MM.1S (cell line): Measurements from ENCODE around the gene KHK.

Source experiments
- DNase-seq: peaks from one replicate; pipeline ENCODE4 v3.0.0-alpha.2; 2015
- H2AFZ ChIP-seq: fragments of 300-600 bp; sonication (generic); 2 replicates; pipeline ENCODE4 v1.6.0; 2016; ENCODE audit warnings: antibody characterized with exemption, low read length
- H3F3A ChIP-seq: fragments of 300-600 bp; sonication (generic); 2 replicates; pipeline ENCODE4 v1.6.1; 2016; ENCODE audit warnings: mild to moderate bottlenecking, antibody characterized with exemption, low read length, moderate library complexity, mixed read lengths; ENCODE audit not compliant: insufficient read depth
- H3K27ac ChIP-seq: fragments of 300-600 bp; sonication (generic); 2 replicates; pipeline ENCODE4 v1.5.1; 2016; ENCODE audit warnings: mild to moderate bottlenecking, low read length
- H3K27me3 ChIP-seq: fragments of 300-600 bp; sonication (generic); replicated peaks from 2 replicates; pipeline ENCODE4 v1.6.0; 2016; ENCODE audit warnings: low read length; ENCODE audit not compliant: insufficient read depth
- H3K36me3 ChIP-seq: fragments of 300-600 bp; sonication (generic); replicated peaks from 2 replicates; pipeline ENCODE4 v1.6.1; 2016; ENCODE audit warnings: mild to moderate bottlenecking, low read length, mixed read lengths; ENCODE audit not compliant: insufficient read depth
- H3K4me1 ChIP-seq: fragments of 300-600 bp; sonication (generic); 2 replicates; pipeline ENCODE4 v1.6.1; 2016; ENCODE audit warnings: low read length, mixed read lengths
- H3K4me2 ChIP-seq: fragments of 300-600 bp; sonication (generic); 2 replicates; pipeline ENCODE4 v1.6.0; 2016; ENCODE audit warnings: low read depth, low read length
- H3K4me3 ChIP-seq: fragments of 300-600 bp; sonication (generic); 2 replicates; pipeline ENCODE4 v1.5.1; 2016; ENCODE audit warnings: low read length, mixed read lengths
- H3K79me2 ChIP-seq: fragments of 300-600 bp; sonication (generic); 2 replicates; pipeline ENCODE4 v1.6.1; 2016; ENCODE audit warnings: mixed run types, low read length, mixed read lengths
- H3K9ac ChIP-seq: fragments of 300-600 bp; sonication (generic); 2 replicates; pipeline ENCODE4 v1.6.1; 2016; ENCODE audit warnings: low read length, mixed read lengths
- H3K9me2 ChIP-seq: fragments of 300-600 bp; sonication (generic); replicated peaks from 2 replicates; pipeline ENCODE4 v1.6.1; 2016; ENCODE audit warnings: mild to moderate bottlenecking, low read length, mixed read lengths; ENCODE audit not compliant: insufficient read depth
- H3K9me3 ChIP-seq: fragments of 300-600 bp; sonication (generic); replicated peaks from 2 replicates; pipeline ENCODE4 v1.6.1; 2016; ENCODE audit warnings: mild to moderate bottlenecking, low read length, mixed read lengths; ENCODE audit not compliant: insufficient read depth
- H4K20me1 ChIP-seq: fragments of 300-600 bp; sonication (generic); 2 replicates; pipeline ENCODE4 v1.6.1; 2016; ENCODE audit warnings: mild to moderate bottlenecking, low read length, moderate library complexity, mixed read lengths; ENCODE audit not compliant: insufficient read depth
- CTCF ChIP-seq: fragments of 300-600 bp; sonication (generic); IDR thresholded peaks from 2 replicates; pipeline ENCODE4 v1.5.1; 2016; ENCODE audit warnings: antibody characterized with exemption, low read length, mixed read lengths
- EZH2 ChIP-seq: fragments of 300-600 bp; sonication (generic); optimal IDR thresholded peaks from 2 replicates; pipeline ENCODE3; 2017; ENCODE audit warnings: low read depth, mild to moderate bottlenecking, antibody characterized with exemption, low read length, mixed read lengths
- EZH2phosphoT487 ChIP-seq: fragments of 300-600 bp; sonication (generic); IDR thresholded peaks from 2 replicates; pipeline ENCODE4 v1.6.1; 2018; ENCODE audit warnings: antibody characterized with exemption, low read length

The KHK gene

DNA sequence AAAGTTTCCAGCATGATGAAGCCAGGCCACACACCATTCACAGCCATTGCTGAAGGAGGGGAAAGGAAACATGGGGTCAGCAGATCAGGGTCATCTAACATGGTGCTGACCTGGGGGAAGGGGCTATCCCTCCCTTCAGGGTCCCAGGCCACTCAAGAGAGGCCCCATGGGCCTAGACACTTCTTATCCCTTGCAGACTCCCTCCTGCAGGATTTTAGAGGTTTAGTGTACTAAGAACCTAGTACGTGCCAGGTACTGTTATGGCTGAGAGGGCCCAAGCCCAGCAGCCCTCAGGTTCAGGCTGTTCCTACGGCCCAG lies 8.8 kb downstream of the KHK start:
- Histone ChIP-seq H3K4me3 (no peak overlapping the region), H3K36me3 (no peaks in the 10 kb centered on the region), H4K20me1 (no peaks in the 10 kb centered on the region), H3F3A (no peaks in the 10 kb centered on the region), H3K27me3 (no peaks in the 10 kb centered on the region), H3K27ac (no peak overlapping the region), H3K9ac (no peak overlapping the region), H3K4me1 (peaks cover 4% of the 10 kb centered on the region; the same call in 1 of the 2 replicates), H3K9me3 (no peaks in the 10 kb centered on the region), H3K79me2 (no peaks in the 10 kb centered on the region), H3K4me2 (no peak overlapping the region), H2AFZ (peak overlapping the region; percentile 79; the same call in 1 of the 2 replicates), H3K9me2 (no peaks in the 10 kb centered on the region)
- no peak for DNase-seq
- no peak for TF ChIP-seq EZH2
- TF ChIP-seq CTCF = no peak

DNA sequence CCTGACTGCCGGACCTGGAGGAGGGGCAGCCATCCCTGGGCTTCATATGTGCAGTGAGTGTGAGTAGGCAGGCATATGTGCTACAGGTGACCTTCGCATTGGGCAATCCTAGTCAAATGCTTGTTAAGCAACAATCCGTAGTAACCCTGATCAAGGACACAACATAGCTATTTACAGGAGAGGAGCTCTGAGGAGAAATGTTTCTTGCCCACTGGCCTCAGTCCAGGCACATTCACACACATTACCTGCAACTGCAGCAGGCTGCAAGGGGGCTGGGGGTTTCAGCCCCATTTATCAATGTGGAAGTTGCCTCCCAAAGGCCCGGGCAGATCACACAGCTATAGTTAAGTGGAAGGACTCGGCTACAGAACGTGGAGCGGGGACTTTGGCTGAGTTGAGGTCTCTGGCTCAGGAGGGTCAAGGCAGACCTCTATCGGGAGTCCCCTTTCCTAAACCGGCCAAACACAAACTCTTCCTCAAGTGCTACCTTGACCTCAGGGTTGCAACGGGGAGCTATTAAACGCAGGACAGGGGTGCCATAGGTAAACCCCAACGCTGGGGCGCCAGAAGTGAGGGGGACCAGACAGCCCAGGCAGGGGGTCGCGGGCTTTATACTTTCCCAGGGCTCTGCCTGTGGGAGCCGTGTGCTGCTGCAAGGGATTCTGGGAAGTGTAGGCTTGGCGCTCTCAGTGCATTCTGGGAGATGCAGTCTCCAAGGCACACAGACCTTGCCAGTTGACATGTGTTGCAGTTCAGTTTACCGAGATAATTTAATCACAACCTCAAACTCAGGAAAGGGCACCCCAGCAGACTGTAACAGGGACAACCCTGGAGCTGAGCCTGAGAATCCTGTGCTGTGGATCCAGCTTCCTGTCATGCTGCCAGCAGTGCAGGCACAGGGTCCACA lies 9.4 kb downstream of the KHK start:
- Histone ChIP-seq H4K20me1 (no peaks in the 10 kb centered on the region), H3K4me2 (peak overlapping the region; percentile 75), H3K79me2 (no peaks in the 10 kb centered on the region), H3K4me3 (peak overlapping the region; percentile 39; the same call in 1 of the 2 replicates), H3K9ac (no peak overlapping the region; the same call in 1 of the 2 replicates), H3K27ac (no peak overlapping the region), H2AFZ (peak overlapping the region; percentile 79), H3F3A (no peaks in the 10 kb centered on the region), H3K27me3 (no peaks in the 10 kb centered on the region), H3K36me3 (no peaks in the 10 kb centered on the region), H3K9me2 (no peaks in the 10 kb centered on the region), H3K9me3 (no peaks in the 10 kb centered on the region), H3K4me1 (peaks cover 4% of the 10 kb centered on the region; the same call in 1 of the 2 replicates)
- DNase-seq = peak; percentile 45
- TF ChIP-seq CTCF (no peak), EZH2phosphoT487 (no peak), EZH2 (no peak)

- Histone ChIP-seq H3K9ac (no peak overlapping the region), H3K79me2 (no peaks in the 10 kb centered on the region), H3K4me3 (no peak overlapping the region), H3K27me3 (no peaks in the 10 kb centered on the region), H3K4me2 (no peak overlapping the region), H3K9me3 (no peaks in the 10 kb centered on the region), H3F3A (no peaks in the 10 kb centered on the region), H3K4me1 (peaks cover 4% of the 10 kb centered on the region; the same call in 1 of the 2 replicates), H3K27ac (no peak overlapping the region), H4K20me1 (no peaks in the 10 kb centered on the region), H3K9me2 (no peaks in the 10 kb centered on the region), H2AFZ (no peak overlapping the region), H3K36me3 (no peaks in the 10 kb centered on the region)
- no peak for DNase-seq
- no peak for TF ChIP-seq CTCF
- TF ChIP-seq EZH2 = no peak
- no peak for TF ChIP-seq EZH2phosphoT487
These were observed 10.3 kb downstream of the KHK start for GRCh38 chr2:27096748-27097297.
